ENCODE results near the gene AXL. TPM values are rescaled to one million over a fixed set of nuclear protein-coding genes. Genes with fewer than 3 reads are reported as not detected.

Gene AXL
- total RNA-seq, result 103 and 185 TPM in 2 replicates

DNA sequence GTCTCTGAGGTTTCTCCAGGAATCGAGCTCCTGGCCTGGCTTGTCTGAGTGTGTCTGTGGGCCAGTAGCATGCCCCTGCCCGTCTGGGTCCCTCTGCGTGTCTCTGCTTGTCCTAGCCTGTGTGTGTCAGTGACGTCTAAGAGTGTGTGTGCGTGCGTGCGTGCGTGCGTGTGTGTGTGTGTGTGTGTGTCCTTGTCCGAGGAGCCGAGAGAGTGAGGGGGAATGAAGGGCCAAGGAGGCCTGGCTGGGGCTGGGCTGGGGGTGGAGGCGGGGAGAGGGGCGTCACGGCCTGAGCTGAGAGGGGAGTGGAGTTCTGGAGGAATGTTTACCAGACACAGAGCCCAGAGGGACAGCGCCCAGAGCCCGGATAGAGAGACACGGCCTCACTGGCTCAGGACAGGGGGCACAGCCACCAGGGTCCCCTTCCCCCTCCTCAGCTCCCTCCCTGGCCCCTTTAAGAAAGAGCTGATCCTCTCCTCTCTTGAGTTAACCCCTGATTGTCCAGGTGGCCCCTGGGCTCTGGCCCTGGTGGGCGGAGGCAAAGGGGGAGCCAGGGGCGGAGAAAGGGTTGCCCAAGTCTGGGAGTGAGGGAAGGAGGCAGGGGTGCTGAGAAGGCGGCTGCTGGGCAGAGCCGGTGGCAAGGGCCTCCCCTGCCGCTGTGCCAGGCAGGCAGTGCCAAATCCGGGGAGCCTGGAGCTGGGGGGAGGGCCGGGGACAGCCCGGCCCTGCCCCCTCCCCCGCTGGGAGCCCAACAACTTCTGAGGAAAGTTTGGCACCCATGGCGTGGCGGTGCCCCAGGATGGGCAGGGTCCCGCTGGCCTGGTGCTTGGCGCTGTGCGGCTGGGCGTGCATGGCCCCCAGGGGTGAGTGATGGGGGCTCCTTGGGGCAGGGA is at the start of gene AXL:
AXL (plus strand) TSS at position 609 of the 893 bp plus-strand sequence; CDS start at position 779, 170 bp downstream.

DNA sequence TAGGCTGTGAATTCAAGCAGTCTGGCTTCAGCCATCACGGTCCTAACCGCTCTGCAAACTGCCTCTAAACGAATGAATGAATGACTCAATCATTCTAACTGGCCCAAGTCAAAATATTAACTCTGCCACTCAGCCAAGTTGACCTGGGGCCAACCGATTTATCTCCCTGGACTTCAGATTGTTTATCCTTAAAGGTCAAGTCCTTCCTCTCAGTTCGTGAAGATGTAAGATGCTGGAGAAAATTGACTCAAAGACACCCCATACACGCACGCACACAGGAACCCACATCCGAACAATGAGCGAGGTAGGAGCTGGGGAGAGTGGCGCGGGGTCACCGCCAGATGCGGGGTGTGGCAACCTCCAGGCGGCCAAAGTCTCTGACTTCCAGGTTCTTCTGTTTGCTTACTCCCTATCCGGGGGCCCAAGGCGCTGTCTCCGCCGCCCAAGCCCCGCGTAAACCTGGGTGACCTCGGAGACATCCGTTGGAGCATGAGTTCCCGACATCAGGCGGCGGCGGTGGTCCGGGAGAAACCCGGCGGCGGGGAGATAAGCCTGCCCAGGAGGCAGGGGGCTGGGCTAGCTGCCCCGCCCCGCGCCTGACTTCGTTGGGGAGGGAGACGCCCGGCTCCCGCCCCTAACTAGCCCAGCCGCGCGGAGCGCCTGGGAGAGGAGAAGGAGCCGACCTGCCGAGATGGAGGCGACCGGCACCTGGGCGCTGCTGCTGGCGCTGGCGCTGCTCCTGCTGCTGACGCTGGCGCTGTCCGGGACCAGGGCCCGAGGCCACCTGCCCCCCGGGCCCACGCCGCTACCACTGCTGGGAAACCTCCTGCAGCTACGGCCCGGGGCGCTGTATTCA is 26.2 kb upstream of the AXL start, which contains the start of gene CYP2S1:
CYP2S1 (plus strand) TSS at position 646 of the 856 bp plus-strand sequence; CDS start at position 692, 46 bp downstream.

DNA sequence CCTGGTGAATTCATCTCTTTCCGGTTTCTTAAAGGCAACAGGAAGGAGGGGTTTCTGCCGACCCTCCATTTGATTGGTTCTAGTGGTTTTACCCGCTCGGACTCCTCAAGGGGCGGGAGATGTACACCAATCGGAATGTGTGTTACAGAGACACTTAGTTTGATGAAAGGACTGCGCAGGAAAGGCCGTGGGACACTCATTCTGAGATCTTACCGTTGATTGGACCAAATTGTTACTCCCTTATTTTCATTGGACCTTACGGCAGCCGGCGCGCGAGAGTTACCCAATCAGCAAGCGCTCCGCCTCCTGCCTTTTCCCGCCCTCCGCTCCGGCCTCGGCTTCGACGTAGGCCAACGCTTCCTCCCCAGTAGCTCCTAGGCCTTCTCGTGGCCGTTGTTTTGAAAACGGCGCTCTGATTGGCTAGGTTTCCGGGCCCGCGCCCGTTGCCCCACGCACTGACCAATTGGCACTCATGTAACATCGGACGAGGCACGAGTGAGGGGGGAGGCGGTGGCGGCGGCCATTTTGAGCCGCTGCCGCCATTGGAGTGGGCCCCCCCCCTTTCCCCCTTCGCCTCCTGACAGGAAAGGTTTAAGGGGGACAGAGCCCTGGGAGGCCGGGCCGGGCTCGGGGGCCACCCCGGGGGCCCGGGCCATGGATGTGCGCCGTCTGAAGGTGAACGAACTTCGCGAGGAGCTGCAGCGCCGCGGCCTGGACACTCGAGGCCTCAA is 45.0 kb downstream of the AXL start, which contains the start of gene HNRNPUL1:
HNRNPUL1 (plus strand) TSS at position 523 of the 731 bp plus-strand sequence; CDS start at position 655, 132 bp downstream.

DNA sequence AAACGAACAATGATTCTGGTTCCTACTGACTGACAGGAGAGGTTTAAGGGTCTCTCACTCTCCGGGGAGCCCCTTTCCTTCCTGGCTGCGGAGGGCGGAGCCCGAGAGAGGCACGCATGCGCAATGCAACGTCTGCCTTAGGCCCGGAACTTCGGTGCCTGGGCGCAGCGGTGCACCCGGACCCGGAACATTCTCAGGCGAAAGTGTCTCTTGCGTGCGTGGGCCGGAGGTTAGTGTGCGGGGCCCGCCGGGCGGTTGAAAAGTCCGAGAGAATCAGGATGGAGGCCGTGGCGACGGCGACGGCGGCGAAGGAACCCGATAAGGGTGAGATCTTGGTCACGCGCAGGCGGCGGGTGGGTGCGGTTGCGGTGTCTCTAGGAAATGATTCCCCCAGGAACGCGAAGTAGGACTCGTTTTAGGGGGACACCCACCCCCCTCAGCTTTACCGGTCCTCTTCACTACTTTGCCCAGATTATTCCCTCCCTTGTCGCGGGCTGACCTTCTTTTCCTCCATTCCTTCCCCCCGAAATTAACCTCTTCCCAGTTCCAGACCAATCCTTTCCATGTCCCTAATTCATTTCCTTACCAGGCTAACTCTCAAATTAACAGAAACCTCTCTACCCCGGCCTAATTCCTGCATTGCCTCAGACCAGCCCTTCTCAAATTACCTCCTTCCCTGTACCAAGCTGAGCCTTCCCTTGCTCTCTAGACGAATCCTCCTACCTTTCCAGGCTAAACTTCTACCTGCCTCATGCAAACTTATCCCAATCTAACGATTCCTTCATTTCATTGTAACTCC is 91.2 kb downstream of the AXL start, which contains the start of gene CCDC97:
CCDC97 (plus strand) TSS at position 140 of the 799 bp plus-strand sequence; CDS start at position 279, 139 bp downstream.

Other genes starting within 250 kb of the AXL start
- not detected in 2 replicates for gene CYP2B6, start 227.9 kb upstream of the AXL start, total RNA-seq
- gene CYP2A13, start 130.8 kb upstream of the AXL start, total RNA-seq, result not detected in 2 replicates
- gene CYP2F1, start 104.8 kb upstream of the AXL start, total RNA-seq, result not detected in 2 replicates
- gene CYP2S1, start 26.0 kb upstream of the AXL start, total RNA-seq, result 16.9 and 21.2 TPM in 2 replicates
- gene HNRNPUL1, start 45.1 kb downstream of the AXL start, total RNA-seq, result 143 and 179 TPM in 2 replicates
- gene CCDC97, start 90.9 kb downstream of the AXL start, total RNA-seq, result 11.8 and 15.3 TPM in 2 replicates
- 48.5 and 49.4 TPM in 2 replicates for gene TGFB1, start 134.7 kb downstream of the AXL start, total RNA-seq
- 5.3 and 7.0 TPM in 2 replicates for gene B9D2, start 144.9 kb downstream of the AXL start, total RNA-seq
- gene TMEM91, start 157.3 kb downstream of the AXL start, total RNA-seq, result 9.4 and 12.1 TPM in 2 replicates
- 19.9 and 25.5 TPM in 2 replicates for gene EXOSC5, start 178.1 kb downstream of the AXL start, total RNA-seq
- gene BCKDHA, start 178.6 kb downstream of the AXL start, total RNA-seq, result 46.5 and 76.9 TPM in 2 replicates
- gene B3GNT8, start 208.2 kb downstream of the AXL start, total RNA-seq, result 1.8 and 8.7 TPM in 2 replicates
- gene DMAC2, start 220.7 kb downstream of the AXL start, total RNA-seq, result 58.8 TPM in 2 replicates
- not detected in 2 replicates for gene ERICH4, start 223.9 kb downstream of the AXL start, total RNA-seq

Data from epithelial cell of alveolus of lung (primary cell).